ENCODE data around the gene ALKBH6.
A peak's percentile ranks its signal among the peaks of the same experiment; 100 is the strongest.
"Not testable (repeated sequence)": the region's sequence is repeated elsewhere in the genome, so short reads cannot be mapped to it uniquely, and the experiment has no call there.

Gene ALKBH6

GRCh38 chr19:35992907-35993765, 20.9 kb downstream of the ALKBH6 start:
- peak; percentile 24 for DNase-seq

DNA sequence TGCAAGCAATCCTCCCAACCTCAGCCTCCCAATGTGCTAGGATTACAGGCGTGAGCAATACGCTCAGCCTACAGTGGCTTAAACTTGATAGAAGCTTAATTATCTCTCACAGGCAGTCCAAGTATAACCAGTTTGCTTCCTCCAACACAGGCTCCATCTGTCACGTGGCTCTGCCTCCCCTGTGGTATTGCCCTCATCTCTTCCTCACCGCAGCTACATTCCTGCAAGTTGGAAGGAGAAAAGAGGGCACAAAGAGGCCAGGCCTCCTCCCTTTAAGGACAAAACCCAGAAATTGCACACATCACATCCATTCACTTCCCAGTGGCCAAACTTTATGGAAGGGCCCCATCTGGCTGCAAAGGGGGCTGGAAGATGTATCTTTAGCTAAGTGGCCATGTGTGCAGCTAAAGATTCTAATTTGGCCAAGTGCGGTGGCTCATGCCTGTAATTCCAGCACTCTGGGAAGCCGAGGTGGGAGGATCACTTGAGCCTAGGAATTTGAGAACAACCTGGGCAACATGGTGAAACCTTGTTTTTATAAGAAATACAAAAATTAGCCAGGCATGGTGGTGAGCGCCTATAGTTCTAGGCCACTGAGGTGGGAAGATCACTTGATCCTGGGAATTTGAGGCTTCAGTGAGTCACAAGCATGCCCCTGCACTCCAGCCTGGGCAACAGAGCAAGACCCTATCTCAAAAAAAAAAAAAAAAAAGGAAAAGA, 22.1 kb downstream of the ALKBH6 start:
- DNase-seq, result no peak

GRCh38 chr19:35990771-35991730, 23.0 kb downstream of the ALKBH6 start:
- no peak for DNase-seq

DNA sequence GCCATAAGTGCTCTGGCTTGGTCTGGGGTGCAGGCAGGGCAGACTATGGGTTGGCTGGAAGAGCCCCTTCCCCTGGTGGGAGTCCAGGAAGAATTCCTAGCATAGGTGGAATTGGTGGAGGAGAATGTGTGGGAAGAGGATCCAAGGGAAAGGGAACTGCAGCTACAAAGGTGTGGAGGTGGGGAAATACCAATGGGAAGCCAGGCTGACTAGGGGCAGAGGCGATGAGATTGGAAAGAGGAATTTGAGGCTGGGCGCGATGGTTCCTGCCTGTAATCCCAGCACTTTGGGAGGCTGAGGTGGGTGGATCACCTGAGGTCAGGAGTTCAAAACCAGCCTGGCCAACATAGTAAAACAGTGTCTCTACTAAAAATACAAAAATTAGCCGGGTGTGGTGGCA, 23.9 kb downstream of the ALKBH6 start:
- no peak for DNase-seq

DNA sequence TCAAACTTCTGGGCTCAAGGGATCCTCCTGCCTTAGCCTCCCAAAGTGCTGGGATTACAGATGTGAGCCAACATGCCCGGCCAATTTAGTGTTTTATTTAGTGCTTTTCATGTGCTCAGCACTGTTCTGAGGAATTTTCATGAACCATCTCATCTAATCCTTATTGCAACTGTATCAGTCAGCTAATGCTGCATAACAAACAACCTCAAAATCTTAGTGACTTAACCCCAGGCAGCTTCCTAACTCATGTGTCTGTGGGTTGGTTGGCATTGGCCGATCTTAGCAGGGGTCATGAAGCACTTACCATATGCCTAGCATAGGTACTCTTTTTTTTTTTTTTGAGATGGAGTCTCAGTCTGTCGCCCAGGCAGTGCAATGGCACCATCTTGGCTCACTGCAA, 25.2 kb downstream of the ALKBH6 start:
- no peak for DNase-seq

DNA sequence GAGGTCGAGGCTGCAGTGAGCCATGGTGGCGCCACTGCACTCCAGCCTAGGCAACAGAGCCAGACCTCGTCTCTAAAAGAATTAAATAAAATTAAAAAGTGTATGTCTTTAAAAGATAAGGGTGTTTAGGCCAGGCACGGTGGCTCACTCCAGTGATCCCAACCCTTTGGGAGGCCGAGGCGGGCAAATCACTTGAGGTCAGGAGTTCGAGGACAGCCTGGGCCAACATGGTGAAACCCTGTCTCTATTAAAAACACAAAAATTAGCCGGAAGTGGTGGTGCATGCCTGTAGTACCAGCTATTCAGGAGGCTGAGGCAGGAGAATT, 26.5 kb downstream of the ALKBH6 start:
- DNase-seq, result no peak

- DNase-seq, result peak; percentile 54
These were observed 27.1 kb downstream of the ALKBH6 start for GRCh38 chr19:35986664-35987570.

- no peak for DNase-seq
These were observed 27.9 kb downstream of the ALKBH6 start for GRCh38 chr19:35986111-35986510.

GRCh38 chr19:35983177-35983576, 30.8 kb downstream of the ALKBH6 start:
- no peak for DNase-seq

- DNase-seq, result not testable (repeated sequence)
These were observed 33.0 kb downstream of the ALKBH6 start for GRCh38 chr19:35980997-35981396.

DNA sequence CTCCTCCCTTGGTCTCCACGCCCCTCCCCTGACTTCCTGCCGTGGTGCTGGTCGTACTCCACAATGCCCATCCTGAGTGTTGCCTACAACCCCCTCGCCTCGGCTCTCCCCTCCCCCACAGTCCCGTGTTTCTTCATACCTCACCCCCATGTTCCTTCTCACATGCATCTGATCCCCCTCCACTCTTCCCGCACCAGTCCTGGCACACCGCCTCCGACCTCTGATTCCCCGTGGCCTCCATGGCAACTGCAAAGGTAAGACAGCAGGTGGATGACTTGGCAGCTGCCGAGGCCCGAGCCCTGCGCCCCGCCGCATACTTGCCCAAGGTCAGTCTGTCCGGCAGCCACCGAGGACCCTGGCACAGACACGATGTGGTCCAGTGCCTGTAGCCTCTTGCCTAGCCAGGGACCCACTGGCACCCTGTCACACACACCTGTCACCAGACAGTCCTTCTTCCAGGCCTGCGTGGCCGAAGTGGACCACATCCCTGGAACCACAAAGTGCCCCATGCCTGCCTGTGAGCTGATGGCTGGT, 35.1 kb downstream of the ALKBH6 start:
- no peak for DNase-seq

- no peak for DNase-seq
These were observed 35.7 kb downstream of the ALKBH6 start for GRCh38 chr19:35978271-35978670.

DNA sequence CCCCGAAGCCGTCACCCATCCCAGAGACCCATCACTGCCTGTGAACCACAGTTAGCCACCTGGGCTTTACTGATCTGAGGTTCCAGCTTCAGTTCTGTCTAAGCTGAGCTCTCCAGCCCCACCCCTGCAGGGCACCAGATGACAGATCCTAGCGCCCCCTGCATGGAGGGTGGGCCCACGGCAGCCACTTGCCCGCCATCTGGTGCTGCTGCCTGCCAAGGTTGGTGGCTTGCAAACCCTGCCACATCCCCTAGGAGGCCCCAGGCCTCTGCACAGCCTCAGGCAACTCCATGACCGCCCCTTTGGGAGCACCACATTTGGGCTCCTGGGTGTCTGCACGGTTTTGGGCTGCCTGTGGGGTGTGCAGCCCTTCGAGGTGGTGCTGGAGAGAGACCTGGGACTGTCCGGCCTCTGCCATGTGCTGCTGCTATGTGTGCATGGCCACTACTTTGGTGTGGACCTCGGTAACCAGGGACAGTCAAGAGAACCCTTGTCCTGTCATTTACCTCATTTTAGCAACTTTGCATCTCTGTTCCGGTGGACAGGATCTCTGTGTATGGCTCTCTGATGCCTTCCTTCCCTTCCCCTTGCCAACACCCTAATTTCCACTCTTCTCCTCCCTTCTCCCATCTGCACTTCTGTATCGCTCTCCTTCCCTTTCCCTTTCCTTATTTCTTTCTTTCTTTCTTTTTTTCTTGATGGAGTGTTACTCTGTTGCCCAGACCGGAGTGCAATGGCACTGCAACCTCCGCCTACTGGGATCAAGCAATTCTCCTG, 36.4 kb downstream of the ALKBH6 start:
- peak; percentile 10 for DNase-seq

DNA sequence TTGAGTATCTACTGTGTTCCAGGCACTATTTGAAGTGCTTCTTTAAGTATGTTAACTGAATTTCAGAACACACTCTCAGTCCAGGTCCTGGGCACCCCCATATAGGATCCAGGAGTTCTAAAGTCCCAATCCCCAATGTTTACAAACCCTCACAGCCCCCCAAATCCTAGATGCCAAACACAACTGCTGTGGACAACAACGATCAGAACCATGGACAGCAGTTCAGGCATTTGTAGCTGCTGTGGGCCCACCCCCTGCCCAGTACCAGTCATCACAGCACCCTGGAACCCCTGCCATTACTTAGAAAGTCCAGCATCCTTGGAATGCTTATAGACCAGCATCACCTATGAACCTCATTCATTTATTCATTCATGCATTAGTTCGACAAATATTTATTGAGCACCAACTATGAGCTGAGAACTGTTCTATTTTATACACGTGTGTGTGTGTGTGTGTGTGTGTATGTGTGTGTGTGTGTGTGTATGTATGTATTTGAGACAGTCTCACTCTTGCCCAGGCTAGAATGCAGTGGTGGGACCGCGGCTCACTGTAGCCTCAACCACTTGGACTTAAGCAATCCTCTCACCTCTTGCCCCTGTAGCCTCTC, 38.3 kb downstream of the ALKBH6 start:
- DNase-seq, result no peak

GRCh38 chr19:35973487-35973886, 40.5 kb downstream of the ALKBH6 start:
- DNase-seq, result peak; percentile 30

DNA sequence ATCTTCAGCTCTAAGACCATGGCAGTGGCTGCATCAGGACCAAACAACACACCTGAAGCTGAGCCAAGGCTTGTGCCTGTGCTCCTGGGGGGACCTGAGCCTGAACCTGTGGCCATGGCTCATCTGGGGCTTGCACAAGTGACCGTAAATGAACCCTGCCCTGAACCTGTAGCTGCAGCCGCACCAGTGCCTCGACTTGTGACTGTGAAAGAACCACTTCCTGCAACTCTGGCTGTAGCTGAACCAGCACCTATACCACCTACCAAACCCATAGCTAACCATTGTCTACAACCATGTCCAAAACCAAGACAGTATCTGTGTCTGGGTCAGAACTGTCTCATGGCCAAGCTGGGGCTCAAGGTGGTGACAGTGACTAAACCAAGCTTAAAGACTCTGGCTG, 47.2 kb downstream of the ALKBH6 start:
- no peak for DNase-seq

DNA sequence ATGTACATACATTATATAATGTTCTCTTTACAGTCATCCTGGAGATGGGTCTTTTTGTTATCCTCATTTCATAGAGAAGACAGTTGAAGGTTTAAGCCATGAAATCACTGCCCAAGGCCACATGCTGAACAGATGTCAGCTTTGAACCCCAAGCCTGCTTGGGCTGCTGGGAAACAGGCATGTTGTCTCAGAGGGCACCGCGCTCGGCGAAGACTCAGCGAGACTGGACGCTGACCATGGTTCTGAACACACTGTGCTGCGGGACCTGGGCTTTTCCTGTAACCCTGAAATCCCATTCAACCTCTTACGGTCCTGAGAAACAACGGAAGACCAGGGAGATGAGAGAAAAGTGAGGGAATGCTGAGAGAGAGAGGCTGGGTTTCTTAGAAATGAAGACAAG, 50.5 kb downstream of the ALKBH6 start:
- DNase-seq, result peak; percentile 37

- DNase-seq, result no peak
These were observed 53.5 kb downstream of the ALKBH6 start for GRCh38 chr19:35960432-35960972.

DNA sequence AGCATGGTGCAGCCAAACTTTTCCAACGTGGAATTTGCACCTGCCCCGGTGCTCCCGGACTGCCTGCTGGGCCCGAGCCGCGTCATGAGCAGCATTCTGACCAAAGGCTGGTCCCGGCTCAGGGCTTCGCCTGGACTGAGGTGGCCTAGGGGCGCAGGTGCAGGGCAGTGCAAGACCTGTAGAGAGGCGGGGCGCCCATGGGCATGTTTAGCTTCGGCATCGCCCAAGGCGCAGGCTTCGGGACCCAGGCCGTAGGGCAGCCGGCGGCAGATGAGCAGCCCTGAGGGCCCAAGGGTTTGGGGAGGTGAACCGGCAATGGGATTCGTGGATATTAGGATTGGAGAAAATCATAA, 54.1 kb downstream of the ALKBH6 start:
- DNase-seq, result no peak
